K562 (cell line): ENCODE results near the gene DXO. TPM values are rescaled to one million over a fixed set of nuclear protein-coding genes. Genes with fewer than 3 reads are reported as not detected.

Experiments
- ATF7 ChIP-seq: fragments of 450-650 bp; IDR thresholded peaks from 2 replicates; pipeline ENCODE4 v1.7.1; 2014; ENCODE audit warnings: mild to moderate bottlenecking, moderate library complexity
- CUX1 ChIP-seq: fragments of 200-800 bp; sonication (Bioruptor generic); IDR thresholded peaks from 2 replicates; pipeline ENCODE4 v1.6.1; 2016; ENCODE audit warnings: missing genetic modification characterization, missing compliant biosample characterization
- ELF2 ChIP-seq: fragments of 250-450 bp; sonication (Bioruptor Pico); IDR thresholded peaks from 2 replicates; pipeline ENCODE4 v1.5.0; 2021; ENCODE audit warnings: mild to moderate bottlenecking
- ETV6 ChIP-seq, 3 experiments: fragments of 150-350 bp in 1 of 3; sonication (generic) in 1 of 3; formaldehyde crosslinking in 1 of 3; IDR thresholded peaks; 2 replicates each; pipeline versions ENCODE4 v1.6.1 to v1.8.0; 2014 to 2022; ENCODE audit warnings: borderline replicate concordance in 2 of 3, low read depth in 2 of 3, antibody characterized with exemption in 1 of 3, low read length in 1 of 3, mild to moderate bottlenecking in 1 of 3, missing genetic modification reagents in 1 of 3
- FOSL1 ChIP-seq: fragments of 200-800 bp; sonication (Bioruptor generic); conservative IDR thresholded peaks from 2 replicates; pipeline ENCODE4 v1.6.1; 2016; ENCODE audit warnings: missing genetic modification characterization, missing compliant biosample characterization
- FOXJ2 ChIP-seq: fragments of 200-800 bp; sonication (Bioruptor generic); IDR thresholded peaks from 2 replicates; pipeline ENCODE4 v1.6.1; 2016; ENCODE audit warnings: missing genetic modification characterization, missing compliant biosample characterization
- FOXO4 ChIP-seq: fragments of 450-650 bp; formaldehyde crosslinking; IDR thresholded peaks from 2 replicates; pipeline ENCODE4 v1.4.0; 2020; ENCODE audit warnings: mild to moderate bottlenecking, moderate library complexity
- KDM4B ChIP-seq, 2 experiments: fragments of 450-650 bp in 1 of 2; sonication (generic) in 1 of 2; IDR thresholded peaks; 2 replicates each; pipeline ENCODE4 v1.6.1; 2016 to 2017; ENCODE audit warnings: borderline replicate concordance in 2 of 2, antibody characterized with exemption in 1 of 2, low read depth in 1 of 2, mild to moderate bottlenecking in 1 of 2
- MAX ChIP-seq: sonication (generic); formaldehyde crosslinking; IDR thresholded peaks from 2 replicates; pipeline ENCODE4 v1.9.0; 2022; ENCODE audit warnings: mild to moderate bottlenecking, missing genetic modification reagents
- PBX2 ChIP-seq, 2 experiments: IDR thresholded peaks in 1 of 2; conservative IDR thresholded peaks in 1 of 2; 2 replicates each; pipeline ENCODE4 v1.6.1; 2016; ENCODE audit warnings: low read depth in 2 of 2, mild to moderate bottlenecking in 1 of 2, missing compliant biosample characterization in 1 of 2, missing genetic modification characterization in 1 of 2, moderate library complexity in 1 of 2
- PCBP1 ChIP-seq: fragments of 200-400 bp; formaldehyde crosslinking; IDR thresholded peaks from 2 replicates; pipeline ENCODE4 v1.6.1; 2018; ENCODE audit warnings: mild to moderate bottlenecking, low read depth, low read length; ENCODE audit not compliant: poor library complexity, severe bottlenecking
- SMAD4 ChIP-seq: fragments of 250-450 bp; sonication (Bioruptor Pico); conservative IDR thresholded peaks from 2 replicates; pipeline ENCODE4 v1.8.0; 2021; ENCODE audit warnings: inconsistent platforms, mild to moderate bottlenecking, moderate library complexity
- ZNF3 ChIP-seq: fragments of 250-450 bp; sonication (Bioruptor Pico); IDR thresholded peaks from 2 replicates; pipeline ENCODE4 v1.5.0; 2021; ENCODE audit warnings: mild to moderate bottlenecking, moderate library complexity
- polyA plus RNA-seq, 8 experiments: library from polyadenylated mRNA; depleted of rRNA in 4 of 8; stranded (reverse) in 5 of 8; unstranded in 3 of 8; fragments of >200 nt; fragmentation: Nextera tagmentation in 2 of 8; fragmentation: Illumina TruSeq in 1 of 8; extraction: Ambion mirVana in 2 of 8; extraction: Trizol in 1 of 8; gene quantifications; 2 replicates each; pipeline versions ENCODE4 v1.2.1 to v1.2.3, GENCODE V29; 2011 to 2014; ENCODE audit warnings: inconsistent platforms in 1 of 8, missing spikeins in 1 of 8
- total RNA-seq, 7 experiments: library from RNA; depleted of rRNA in 6 of 7; stranded (reverse); fragments of >200 nt in 6 of 7; fragmentation: Illumina TruSeq in 2 of 7; extraction: Trizol in 2 of 7; gene quantifications; 2 replicates each; pipeline versions ENCODE4 v1.2.1 to v1.2.3, GENCODE V29; 2011 to 2021; ENCODE audit warnings: low replicate concordance in 1 of 7

DXO gene
- total and polyA plus RNA-seq, 9 of the 15 experiments (the other 6 are each of a cell fraction or from before 2014, with no cell fraction given): 6.4 to 35.1 (median 19.4) TPM

- peak; percentile 75; the same call in 1 of the 2 replicates for TF ChIP-seq CUX1 (CRISPR knock-in tag)
- no peak for TF ChIP-seq PBX2 (CRISPR knock-in tag; IDR thresholded peaks at IDR 0.05; ENCODE audit: low read depth)
- TF ChIP-seq PBX2 (tag; conservative IDR thresholded peaks at IDR 0.05; ENCODE audit: low read depth): peak; percentile 62
- peak; percentile 67 for TF ChIP-seq FOSL1 (tag)
- TF ChIP-seq FOXO4 (CRISPR knock-in tag): peak; percentile 85; the same call in 1 of the 2 replicates
- peak in 1 of 2 experiments; percentile 81; a peak in 1 of 4 replicates for TF ChIP-seq ETV6 (IDR thresholded peaks at IDR 0.05; ENCODE audit: borderline replicate concordance in 1 of 2, low read depth in 2 of 2, low read length in 1 of 2)
- TF ChIP-seq ETV6 (CRISPR knock-in tag; IDR thresholded peaks at IDR 0.05; ENCODE audit: borderline replicate concordance): no peak
- TF ChIP-seq PCBP1: peak; percentile 98
- TF ChIP-seq KDM4B (IDR thresholded peaks at IDR 0.05; ENCODE audit: borderline replicate concordance in 2 of 2, low read depth in 1 of 2): peak in 1 of 2 experiments; percentile 94; a peak in 1 of 4 replicates
- no peak for TF ChIP-seq ZNF3 (CRISPR knock-in tag)
- TF ChIP-seq FOXJ2: 0 out of 2 replicates have a peak, but pooled peaks have one; percentile 69
- peak; percentile 95 for TF ChIP-seq SMAD4
- peak; percentile 100 for TF ChIP-seq ELF2
- peak; percentile 98 for TF ChIP-seq ATF7
- peak; percentile 72; the same call in 1 of the 2 replicates for TF ChIP-seq MAX (CRISPR knock-in tag)
Measured at GRCh38 chr6:31958741-31959739, 12.9 kb downstream of the DXO start, which contains the start of the genes NELFE and SKIC2 (continued).
